Glutamatergic neuron (in vitro differentiated cells): Measurements from ENCODE around the gene VIL1. TPM values are rescaled to one million over a fixed set of nuclear protein-coding genes. Genes with fewer than 3 reads are reported as not detected.

Experiments
- DNase-seq: peaks from one replicate; pipeline ENCODE4 v3.0.0; 2022
- H3K27ac Mint-ChIP-seq: one replicate; pipeline ENCODE4 v1.8.0; 2020; ENCODE audit warnings: mild to moderate bottlenecking, mixed read lengths, inconsistent platforms; ENCODE audit not compliant: unreplicated experiment
- H3K27me3 Mint-ChIP-seq: one replicate; pipeline ENCODE4 v1.8.0; 2020; ENCODE audit warnings: mild to moderate bottlenecking, moderate library complexity, mixed read lengths, inconsistent platforms; ENCODE audit not compliant: unreplicated experiment
- H3K36me3 Mint-ChIP-seq: one replicate; pipeline ENCODE4 v1.8.0; 2020; ENCODE audit warnings: mild to moderate bottlenecking, mixed read lengths, inconsistent platforms; ENCODE audit not compliant: unreplicated experiment
- H3K4me1 Mint-ChIP-seq: one replicate; pipeline ENCODE4 v1.8.0; 2020; ENCODE audit warnings: mild to moderate bottlenecking, low read depth, mixed read lengths, inconsistent platforms; ENCODE audit not compliant: unreplicated experiment
- H3K4me3 Mint-ChIP-seq: one replicate; pipeline ENCODE4 v1.8.0; 2020; ENCODE audit warnings: mild to moderate bottlenecking, mixed read lengths, inconsistent platforms; ENCODE audit not compliant: unreplicated experiment
- H3K9me3 Mint-ChIP-seq: one replicate; pipeline ENCODE4 v1.8.0; 2020; ENCODE audit warnings: mild to moderate bottlenecking, moderate library complexity, mixed read lengths, inconsistent platforms; ENCODE audit not compliant: unreplicated experiment
- total RNA-seq: library from RNA; stranded (reverse); fragmentation: NEBNext Ultra II Directional; extraction: Animal tissue kit (Norgen Biotek cat#: 25700); gene quantifications from one replicate; pipeline ENCODE4 v1.2.1, GENCODE V29; 2021; ENCODE audit not compliant: unreplicated experiment
- TF ChIP-seq, protein P1 (sequence below): fragments of 200-600 bp; sonication (generic); IDR thresholded peaks from one replicate; pipeline ENCODE4 v1.5.0; 2021; ENCODE audit not compliant: partially characterized antibody, unreplicated experiment

Gene VIL1
- total RNA-seq, 1 donor from 2014 or later: not detected

DNA sequence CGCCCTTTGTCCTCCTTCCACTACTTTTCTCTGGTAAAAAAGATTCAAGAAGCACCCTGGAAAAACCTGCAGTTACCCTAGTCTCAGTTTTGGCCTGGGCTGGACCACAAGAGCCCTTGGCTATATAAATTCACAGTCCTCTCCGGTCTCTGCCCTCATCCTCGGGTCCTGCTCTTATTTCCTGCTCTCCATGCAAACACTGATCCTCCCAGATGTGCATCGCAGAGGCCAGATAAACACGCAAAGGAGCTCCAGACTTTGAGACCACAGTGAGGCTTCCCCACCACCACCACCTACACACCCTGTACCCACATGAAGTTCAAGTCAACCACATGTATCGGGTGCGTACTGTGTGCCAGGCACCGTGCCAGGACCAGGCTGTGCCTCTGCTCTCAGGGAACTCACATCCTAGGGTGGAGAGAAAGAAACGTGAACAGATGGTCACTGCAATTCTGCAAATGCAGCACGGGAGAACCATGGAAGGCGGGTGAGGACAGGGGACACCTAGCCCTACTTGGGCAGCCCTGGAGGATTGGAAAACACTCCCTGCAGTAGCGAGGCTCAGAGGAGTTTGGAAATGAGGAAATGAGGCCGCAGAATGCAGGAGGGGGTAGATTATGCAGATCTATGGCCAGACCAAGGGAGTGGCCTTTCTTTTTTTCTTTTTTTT lies 11.8 kb upstream of the VIL1 start:
- DNase-seq: no peak
- H3K4me1 Mint-ChIP-seq: peaks cover 18% of the 10 kb centered on the region
- H3K27me3 Mint-ChIP-seq: peaks cover 13% of the 10 kb centered on the region
- peaks cover 5% of the 10 kb centered on the region for H3K9me3 Mint-ChIP-seq
- peak overlapping the region; percentile 75 for H3K4me3 Mint-ChIP-seq
- peak overlapping the region; percentile 86 for H3K27ac Mint-ChIP-seq
- TF ChIP-seq, protein P1, sequence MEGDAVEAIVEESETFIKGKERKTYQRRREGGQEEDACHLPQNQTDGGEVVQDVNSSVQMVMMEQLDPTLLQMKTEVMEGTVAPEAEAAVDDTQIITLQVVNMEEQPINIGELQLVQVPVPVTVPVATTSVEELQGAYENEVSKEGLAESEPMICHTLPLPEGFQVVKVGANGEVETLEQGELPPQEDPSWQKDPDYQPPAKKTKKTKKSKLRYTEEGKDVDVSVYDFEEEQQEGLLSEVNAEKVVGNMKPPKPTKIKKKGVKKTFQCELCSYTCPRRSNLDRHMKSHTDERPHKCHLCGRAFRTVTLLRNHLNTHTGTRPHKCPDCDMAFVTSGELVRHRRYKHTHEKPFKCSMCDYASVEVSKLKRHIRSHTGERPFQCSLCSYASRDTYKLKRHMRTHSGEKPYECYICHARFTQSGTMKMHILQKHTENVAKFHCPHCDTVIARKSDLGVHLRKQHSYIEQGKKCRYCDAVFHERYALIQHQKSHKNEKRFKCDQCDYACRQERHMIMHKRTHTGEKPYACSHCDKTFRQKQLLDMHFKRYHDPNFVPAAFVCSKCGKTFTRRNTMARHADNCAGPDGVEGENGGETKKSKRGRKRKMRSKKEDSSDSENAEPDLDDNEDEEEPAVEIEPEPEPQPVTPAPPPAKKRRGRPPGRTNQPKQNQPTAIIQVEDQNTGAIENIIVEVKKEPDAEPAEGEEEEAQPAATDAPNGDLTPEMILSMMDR: no peak
- H3K36me3 Mint-ChIP-seq: no peaks in the 10 kb centered on the region

DNA sequence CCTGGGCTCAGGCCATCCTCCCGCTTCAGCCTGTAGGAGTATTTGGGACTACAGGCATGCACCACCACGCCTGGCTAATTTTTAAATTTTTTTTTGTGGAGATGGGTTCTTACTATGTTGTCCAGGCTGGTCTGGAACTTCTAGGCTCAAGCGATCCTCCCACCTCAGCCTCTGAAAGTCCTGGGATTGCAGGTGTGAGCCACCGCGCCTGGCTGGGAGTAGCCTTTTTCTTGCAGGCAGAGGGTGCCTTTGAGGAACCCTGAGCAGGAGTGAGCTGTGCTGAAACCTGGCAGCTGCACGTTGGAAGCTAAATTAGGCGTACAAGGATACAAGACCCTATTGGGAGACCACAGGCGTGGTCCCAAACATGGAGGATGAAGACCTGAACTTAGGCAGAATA lies 11.2 kb upstream of the VIL1 start:
- peaks cover 18% of the 10 kb centered on the region for H3K4me1 Mint-ChIP-seq
- no peaks in the 10 kb centered on the region for H3K36me3 Mint-ChIP-seq
- H3K27me3 Mint-ChIP-seq: peaks cover 13% of the 10 kb centered on the region
- no peak for DNase-seq
- no peak overlapping the region for H3K4me3 Mint-ChIP-seq
- no peak overlapping the region for H3K27ac Mint-ChIP-seq
- TF ChIP-seq, protein P1: no peak
- peaks cover 5% of the 10 kb centered on the region for H3K9me3 Mint-ChIP-seq

DNA sequence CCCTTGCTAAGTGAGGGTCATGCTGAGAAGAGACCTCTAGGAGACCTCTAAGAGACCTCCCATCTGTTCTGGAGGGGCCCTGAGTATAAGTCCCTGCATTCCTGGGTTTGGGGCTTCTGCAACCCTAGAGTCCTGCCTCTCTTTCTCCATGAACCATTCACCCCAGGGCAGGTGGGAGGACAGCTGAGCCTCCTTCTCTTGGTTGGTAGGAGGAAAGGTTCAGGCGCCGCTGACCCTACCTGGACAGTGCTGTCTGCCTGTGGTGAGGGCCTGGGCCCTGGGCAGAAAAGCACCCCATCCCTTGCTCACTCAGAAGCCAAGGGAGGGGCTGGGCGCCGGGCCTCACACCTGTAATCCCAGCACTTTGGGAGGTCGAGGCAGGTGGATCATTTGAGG lies 604 bp upstream of the VIL1 start:
- Mint-ChIP-seq H3K4me1 (no peaks in the 10 kb centered on the region), H3K4me3 (no peak overlapping the region), H3K27me3 (peaks cover 6% of the 10 kb centered on the region), H3K36me3 (no peaks in the 10 kb centered on the region), H3K27ac (no peak overlapping the region), H3K9me3 (peaks cover 2% of the 10 kb centered on the region)
- TF ChIP-seq, protein P1: no peak
- no peak for DNase-seq

DNA sequence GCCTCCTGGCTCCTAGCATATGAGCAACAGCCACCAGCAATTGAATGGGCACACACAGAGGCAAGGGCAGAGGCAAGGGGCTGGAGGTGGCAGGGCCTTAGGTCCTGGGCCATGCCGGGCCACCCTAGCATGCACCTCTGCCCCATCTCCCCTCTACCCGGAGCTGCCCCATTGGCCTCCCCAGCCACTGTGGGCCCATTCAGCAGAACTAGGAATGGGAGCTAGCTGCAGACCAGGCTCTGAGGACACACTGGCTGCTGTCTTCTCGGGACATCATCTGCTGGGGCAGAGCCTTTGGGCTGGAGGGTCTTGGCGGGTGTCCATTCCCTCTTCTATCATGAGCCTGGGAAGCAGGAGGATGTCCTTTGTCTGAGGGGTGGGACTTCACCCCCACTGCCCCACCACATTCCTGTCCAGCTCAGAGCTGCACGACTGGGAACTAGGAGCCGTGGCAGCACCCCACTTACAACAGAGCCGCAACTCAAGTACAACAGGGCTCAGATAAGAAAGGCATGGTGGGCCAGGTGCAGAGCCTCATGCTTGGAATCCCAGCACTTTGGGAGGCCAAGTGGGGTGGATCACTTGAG lies 800 bp downstream of the VIL1 start:
- no peak overlapping the region for H3K4me3 Mint-ChIP-seq
- H3K9me3 Mint-ChIP-seq: peaks cover 2% of the 10 kb centered on the region
- no peak overlapping the region for H3K27ac Mint-ChIP-seq
- TF ChIP-seq, protein P1: no peak
- DNase-seq: no peak
- H3K36me3 Mint-ChIP-seq: no peaks in the 10 kb centered on the region
- peaks cover 8% of the 10 kb centered on the region for H3K27me3 Mint-ChIP-seq
- no peaks in the 10 kb centered on the region for H3K4me1 Mint-ChIP-seq

DNA sequence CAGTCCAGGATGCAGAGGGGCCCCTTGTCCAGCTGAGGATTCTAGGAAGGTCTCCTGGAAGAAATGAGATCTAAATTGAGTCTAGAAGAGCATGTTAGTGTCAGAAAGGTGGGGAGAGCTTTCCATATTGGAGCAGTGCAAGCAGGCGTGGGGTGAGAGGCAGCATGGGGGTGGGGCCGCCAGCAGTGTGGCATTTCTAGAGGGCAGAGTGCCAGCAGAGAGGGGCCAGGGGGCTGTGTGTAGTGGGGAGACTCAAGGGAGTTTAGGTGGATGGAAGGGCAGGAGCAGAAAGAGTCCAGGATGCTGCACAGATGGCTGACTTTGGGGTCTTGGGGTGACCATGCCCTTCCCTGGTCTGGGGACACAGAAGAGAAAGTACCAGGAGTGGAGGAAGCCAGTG lies 2.1 kb downstream of the VIL1 start:
- no peaks in the 10 kb centered on the region for H3K36me3 Mint-ChIP-seq
- peaks cover 8% of the 10 kb centered on the region for H3K27me3 Mint-ChIP-seq
- no peaks in the 10 kb centered on the region for H3K4me1 Mint-ChIP-seq
- no peak overlapping the region for H3K4me3 Mint-ChIP-seq
- H3K27ac Mint-ChIP-seq: no peak overlapping the region
- TF ChIP-seq, protein P1: no peak
- DNase-seq: no peak
- H3K9me3 Mint-ChIP-seq: peaks cover 2% of the 10 kb centered on the region
